OCI-LY1 (cell line): ENCODE results near the gene RHOV.

Experiments
- CTCF ChIP-seq: fragments of 200-600 bp; sonication (generic), shearing (Covaris generic); IDR thresholded peaks from 2 replicates; pipeline ENCODE4 v1.5.1; 2017; ENCODE audit warnings: mild to moderate bottlenecking, antibody characterized with exemption, low read length, moderate library complexity, mixed read lengths
- EZH2 ChIP-seq: fragments of 200-600 bp; sonication (generic), shearing (Covaris generic); IDR thresholded peaks from 2 replicates; pipeline ENCODE4 v1.8.0; 2017; ENCODE audit warnings: borderline replicate concordance, mixed run types, mild to moderate bottlenecking, antibody characterized with exemption, low read length, moderate library complexity, mixed read lengths

GRCh38 chr15:40846841-40847222 lies 27.2 kb downstream of the RHOV start:
- no peak for TF ChIP-seq CTCF
- no peak for TF ChIP-seq EZH2
